WERI-Rb-1 (cell line): ENCODE results near the gene SLC19A1.

ENCODE experiments used
- DNase-seq: peaks from one replicate; pipeline ENCODE4 v3.0.0-alpha.2; 2020
- H3K27ac ChIP-seq: fragments of 250-450 bp; sonication (Bioruptor Pico); 2 replicates; pipeline ENCODE4 v1.5.1; 2020; ENCODE audit warnings: mild to moderate bottlenecking, moderate library complexity
- H3K27me3 ChIP-seq: fragments of 250-450 bp; sonication (Bioruptor Pico); 2 replicates; pipeline ENCODE4 v1.5.1; 2021; ENCODE audit warnings: mild to moderate bottlenecking, low read depth, moderate library complexity; ENCODE audit not compliant: insufficient read depth, severe bottlenecking
- H3K36me3 ChIP-seq: fragments of 250-450 bp; sonication (Bioruptor Pico); 2 replicates; pipeline ENCODE4 v1.5.1; 2020; ENCODE audit warnings: mild to moderate bottlenecking, moderate library complexity
- H3K4me3 ChIP-seq: 2 replicates; pipeline ENCODE4 v1.5.1; 2011; ENCODE audit warnings: low read depth, mild to moderate bottlenecking, control low read depth, low read length
- H3K9me3 ChIP-seq: fragments of 250-450 bp; sonication (Bioruptor Pico); 2 replicates; pipeline ENCODE4 v1.5.1; 2021; ENCODE audit warnings: mild to moderate bottlenecking, moderate library complexity; ENCODE audit not compliant: severe bottlenecking
- CTCF ChIP-seq: IDR thresholded peaks from 2 replicates; pipeline ENCODE4 v1.5.1; 2011; ENCODE audit warnings: low read depth, mild to moderate bottlenecking, control low read depth, inconsistent platforms, low read length

SLC19A1 gene

GRCh38 chr21:45487891-45488600 lies 54.2 kb downstream of the SLC19A1 start:
- Histone ChIP-seq H3K36me3 (no peaks in the 10 kb centered on the region), H3K27ac (peak overlapping the region; percentile 34), H3K4me3 (no peak overlapping the region), H3K27me3 (no peaks in the 10 kb centered on the region), H3K9me3 (no peaks in the 10 kb centered on the region)
- peak; percentile 62 for DNase-seq
- TF ChIP-seq CTCF: no peak

GRCh38 chr21:45487161-45487806 lies 55.0 kb downstream of the SLC19A1 start:
- TF ChIP-seq CTCF: no peak
- DNase-seq: no peak
- Histone ChIP-seq H3K27ac (no peak overlapping the region; the same call in 1 of the 2 replicates), H3K36me3 (no peaks in the 10 kb centered on the region), H3K27me3 (no peaks in the 10 kb centered on the region), H3K9me3 (no peaks in the 10 kb centered on the region), H3K4me3 (no peak overlapping the region)

GRCh38 chr21:45486443-45487160 lies 55.6 kb downstream of the SLC19A1 start:
- no peaks in the 10 kb centered on the region for H3K9me3 ChIP-seq
- H3K27me3 ChIP-seq: no peaks in the 10 kb centered on the region
- TF ChIP-seq CTCF: no peak
- DNase-seq: no peak
- no peaks in the 10 kb centered on the region for H3K36me3 ChIP-seq
- no peak overlapping the region for H3K27ac ChIP-seq
- no peak overlapping the region for H3K4me3 ChIP-seq

- Histone ChIP-seq H3K27me3 (no peaks in the 10 kb centered on the region), H3K4me3 (no peak overlapping the region), H3K9me3 (no peaks in the 10 kb centered on the region), H3K36me3 (no peaks in the 10 kb centered on the region), H3K27ac (no peak overlapping the region)
- no peak for DNase-seq
- no peak for TF ChIP-seq CTCF
Observed at GRCh38 chr21:45485686-45486442, 56.4 kb downstream of the SLC19A1 start.

GRCh38 chr21:45484318-45484717 lies 57.9 kb downstream of the SLC19A1 start:
- H3K36me3 ChIP-seq: no peaks in the 10 kb centered on the region
- no peak for TF ChIP-seq CTCF
- DNase-seq: no peak
- no peaks in the 10 kb centered on the region for H3K27me3 ChIP-seq
- no peak overlapping the region for H3K27ac ChIP-seq
- H3K4me3 ChIP-seq: no peak overlapping the region
- H3K9me3 ChIP-seq: no peaks in the 10 kb centered on the region
